Motor neuron (in vitro differentiated cells): Measurements from ENCODE around the gene UBE2H. TPM values are rescaled to one million over a fixed set of nuclear protein-coding genes. Genes with fewer than 3 reads are reported as not detected.

Source experiments
- ATAC-seq, 8 experiments: fragments of 200-7000 bp; cut with Tn5 transposase; replicated peaks in 6 of 8; 2 replicates each; pipeline ENCODE4 v1.8.0; 2021; ENCODE audit warnings: mild to moderate bottlenecking in 8 of 8, moderate library complexity in 8 of 8
- H3K27ac ChIP-seq, 2 donors: fragments of 250-450 bp; sonication (Bioruptor Pico); 2 replicates each; pipeline ENCODE4 v1.9.0; 2021; ENCODE audit warnings: antibody characterized with exemption in 2 of 2, mild to moderate bottlenecking in 2 of 2, moderate library complexity in 1 of 2
- H3K4me1 ChIP-seq, 2 donors: fragments of 250-450 bp; sonication (Bioruptor Pico); replicated peaks in 1 of 2; 2 replicates each; pipeline ENCODE4 v1.6.1; 2021; ENCODE audit warnings: antibody characterized with exemption in 2 of 2, mild to moderate bottlenecking in 2 of 2, moderate library complexity in 1 of 2
- H3K4me3 ChIP-seq, 5 donors: fragments of 250-450 bp; sonication (Bioruptor Pico); 2 replicates each; pipeline ENCODE4 v1.9.0; 2021; ENCODE audit warnings: antibody characterized with exemption in 5 of 5, mild to moderate bottlenecking in 5 of 5, moderate library complexity in 4 of 5
- WGBS, 10 experiments: fragments of 450-650 bp; shearing (Covaris generic); methylation state at CpG; one replicate each; pipeline ENCODE4 v1.0.0; 2022; 5-methylcytosine and 5-hydroxymethylcytosine counted together
- in situ Hi-C, 9 experiments: fragments of 400-800 bp; cut with MboI; loops; one replicate each; pipeline ENCODE4 v1.15.0; 2021; ENCODE audit warnings: low sequenced_read_pairs in 9 of 9, low pct_unique_long_range_greater_than_20kb in 2 of 9; ENCODE audit not compliant: unreplicated experiment in 9 of 9
- total RNA-seq, 8 experiments: library from RNA; unstranded; fragments of 300-600 nt; gene quantifications; 2 replicates each; pipeline versions ENCODE4 v1.2.3 to v1.2.4, GENCODE V29; 2022

Gene UBE2H
- 100 to 1,000 TPM in 2 of 8 experiments, 10 to 100 TPM in 6; 29.4 to 114 (median 47.6) TPM for total RNA-seq

DNA sequence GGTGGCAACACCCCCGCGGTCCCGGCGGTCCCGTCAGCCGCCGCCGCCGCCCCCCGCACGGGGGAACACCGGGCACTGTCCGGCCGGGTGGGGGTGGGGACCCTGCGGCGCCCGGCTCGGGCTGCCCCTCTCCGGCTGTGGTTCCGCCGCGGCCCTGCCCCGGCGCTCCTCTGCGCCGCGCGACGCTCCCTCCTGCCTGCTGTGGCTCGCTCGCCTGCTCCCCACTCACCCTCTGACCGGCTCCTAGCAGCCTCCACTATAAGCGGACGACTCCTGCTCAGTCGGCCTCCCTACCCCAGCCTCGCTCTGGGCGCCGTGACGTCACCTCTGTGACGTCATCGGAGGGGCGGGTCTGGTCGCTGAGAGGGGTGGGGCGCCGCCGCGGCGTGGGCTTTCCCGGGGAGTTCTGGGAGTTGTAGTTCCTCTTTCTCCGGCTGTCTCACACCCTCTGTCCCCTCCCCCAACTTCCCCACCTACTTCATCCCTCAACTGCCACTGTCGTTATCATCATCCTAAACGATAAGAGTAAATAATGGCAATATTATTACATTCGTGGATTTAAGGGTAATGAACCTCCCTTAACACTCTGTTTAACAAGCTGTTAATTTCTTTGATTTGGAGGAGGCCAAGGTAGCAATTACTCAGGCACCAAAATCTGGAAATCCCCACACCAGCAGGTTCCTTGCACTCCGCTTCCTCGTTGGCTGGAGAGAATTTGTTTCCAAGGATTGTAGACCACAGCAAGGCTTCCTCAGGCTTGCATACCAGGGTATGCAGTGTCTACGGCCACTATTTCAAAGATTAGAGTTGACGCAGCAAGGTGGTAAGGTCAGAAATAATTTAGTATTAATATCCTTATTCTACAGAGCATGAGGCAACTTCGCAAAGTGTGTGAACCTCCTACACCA lies at the start of gene UBE2H:
UBE2H (minus strand) TSS at position 308 of the 908 bp plus-strand sequence. CDS start 405 bp downstream, outside the sequence.
- in situ Hi-C loops, result no loop called here
- ATAC-seq, result peak; percentile 53 to 88 (median 84)
- H3K27ac ChIP-seq, result peak within 1 kb of the TSS; percentile 61 to 85
- no peaks in the 10 kb centered on the region for H3K4me1 ChIP-seq
- WGBS, 10 experiments, result 30 to 100% (median 62%) methylated on average over 1 to 8 of the region's 58 CpGs
- H3K4me3 ChIP-seq, result peak within 1 kb of the TSS; percentile 64 to 93 (median 80)

- H3K4me3 ChIP-seq, result no peak overlapping the region
- H3K4me1 ChIP-seq, result no peaks in the 10 kb centered on the region
- in situ Hi-C loops, result no loop called here
- ATAC-seq, result no peak
- H3K27ac ChIP-seq, result no peak overlapping the region
- 71 to 98% (median 88%) methylated on average over 1 to 4 of the region's 5 CpGs; no CpG with 5 or more reads in 2 of the 10 experiments for WGBS, 10 experiments
These were observed 45.7 kb upstream of the UBE2H start for GRCh38 chr7:129998446-129998845.

DNA sequence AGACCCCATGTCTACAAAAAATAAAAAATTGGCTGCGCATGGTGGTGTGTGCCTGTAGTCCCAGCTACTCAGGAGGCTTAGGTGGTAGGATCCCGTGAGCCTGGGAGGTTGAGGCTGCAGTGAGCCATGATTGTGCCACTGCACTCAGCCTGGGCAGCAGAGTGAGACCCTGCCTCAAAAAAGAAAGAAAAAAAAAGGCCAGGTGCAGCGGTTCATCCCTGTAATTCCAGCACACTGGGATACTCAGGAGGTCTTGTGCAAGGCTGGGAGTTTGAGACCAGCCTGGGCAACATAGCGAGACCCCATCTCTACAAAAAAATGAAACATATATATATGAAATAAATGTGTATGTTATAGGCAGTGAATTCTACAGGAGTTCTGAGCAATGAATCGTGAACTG lies 44.5 kb upstream of the UBE2H start:
- Histone ChIP-seq H3K27ac (no peak overlapping the region), H3K4me1 (no peaks in the 10 kb centered on the region), H3K4me3 (no peak overlapping the region)
- 0 to 100% (median 74%) methylated on average over 1 to 4 of the region's 5 CpGs; no CpG with 5 or more reads in 2 of the 10 experiments for WGBS, 10 experiments
- no peak for ATAC-seq
- in situ Hi-C loops, result no loop called here

- Histone ChIP-seq H3K27ac (no peak overlapping the region), H3K4me1 (no peaks in the 10 kb centered on the region), H3K4me3 (no peak overlapping the region)
- WGBS, 10 experiments, result 65 to 100% (median 88%) methylated on average over 1 to 8 of the region's 8 CpGs
- no peak for ATAC-seq
- in situ Hi-C loops, result no loop called here
These were observed 40.5 kb upstream of the UBE2H start for GRCh38 chr7:129993275-129993674.

GRCh38 chr7:129990403-129991192 lies 37.8 kb upstream of the UBE2H start:
- no peaks in the 10 kb centered on the region for H3K4me1 ChIP-seq
- in situ Hi-C loops, result no loop called here
- no peak overlapping the region for H3K4me3 ChIP-seq
- 67 to 96% (median 90%) methylated on average over 1 to 5 of the region's 8 CpGs; no CpG with 5 or more reads in 2 of the 10 experiments for WGBS, 10 experiments
- ATAC-seq, result no peak
- no peak overlapping the region for H3K27ac ChIP-seq

DNA sequence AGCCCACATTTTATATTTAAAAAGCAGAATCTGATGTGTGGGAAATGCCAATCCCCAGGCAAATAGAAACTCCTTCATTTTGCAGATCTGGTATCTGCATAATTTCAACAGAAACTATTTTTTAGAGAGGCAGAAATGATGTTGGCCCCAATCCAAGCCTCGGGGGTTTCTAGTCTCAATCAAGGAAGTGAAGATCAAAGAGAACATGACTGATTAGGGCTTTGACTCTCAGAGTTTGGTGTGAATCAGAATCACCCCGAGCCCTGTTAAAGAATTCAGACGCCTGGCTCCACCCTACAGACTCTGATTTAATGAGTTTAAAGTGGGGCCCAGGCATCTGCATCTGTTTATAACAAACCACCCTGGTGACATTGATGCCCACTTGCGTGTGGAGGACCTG lies 36.7 kb upstream of the UBE2H start:
- 20 to 83% (median 33%) methylated on average over 1 to 3 of the region's 4 CpGs; no CpG with 5 or more reads in 3 of the 10 experiments for WGBS, 10 experiments
- Histone ChIP-seq H3K4me3 (no peak overlapping the region), H3K27ac (no peak overlapping the region), H3K4me1 (no peaks in the 10 kb centered on the region)
- peak in 1 of 8 experiments; percentile 35 for ATAC-seq
- in situ Hi-C loops, result no loop called here

DNA sequence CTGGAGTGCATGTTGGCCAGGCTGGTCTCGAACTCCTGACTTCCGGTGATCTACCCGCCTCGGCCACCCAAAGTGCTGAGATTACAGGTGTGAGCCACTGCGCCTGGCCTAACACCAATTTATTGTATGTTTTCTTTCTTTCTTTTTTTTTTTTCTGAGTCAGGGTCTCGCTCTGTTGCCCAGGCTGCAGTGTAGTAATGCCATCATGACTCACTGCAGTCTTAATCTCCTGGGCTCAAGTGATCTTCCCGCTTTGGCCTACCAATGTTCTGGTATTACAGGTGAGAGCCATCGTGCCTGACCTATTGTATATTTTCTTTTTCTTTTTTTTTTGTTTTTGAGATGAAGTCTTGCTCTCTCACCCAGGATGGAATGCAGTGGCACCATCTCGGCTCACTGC lies 33.8 kb upstream of the UBE2H start:
- Histone ChIP-seq H3K4me3 (no peak overlapping the region), H3K27ac (no peak overlapping the region), H3K4me1 (no peaks in the 10 kb centered on the region)
- WGBS, 10 experiments, result 41 to 100% (median 90%) methylated on average over 1 to 9 of the region's 9 CpGs; no CpG with 5 or more reads in 1 of the 10 experiments
- in situ Hi-C loops, result no loop called here
- no peak for ATAC-seq

- WGBS, 10 experiments, result 0 to 100% (median 93%) methylated on average over 1 to 2 of the region's 2 CpGs; no CpG with 5 or more reads in 2 of the 10 experiments
- no peak for ATAC-seq
- no peaks in the 10 kb centered on the region for H3K4me1 ChIP-seq
- H3K27ac ChIP-seq, result no peak overlapping the region
- in situ Hi-C loops, result no loop called here
- H3K4me3 ChIP-seq, result no peak overlapping the region
These were observed 27.9 kb upstream of the UBE2H start for GRCh38 chr7:129980667-129981066.

GRCh38 chr7:129975309-129975708 lies 22.5 kb upstream of the UBE2H start:
- in situ Hi-C loops, result no loop called here
- 40 to 89% (median 67%) methylated on average over 1 of the region's 1 CpG; no CpG with 5 or more reads in 7 of the 10 experiments for WGBS, 10 experiments
- ATAC-seq, result no peak

DNA sequence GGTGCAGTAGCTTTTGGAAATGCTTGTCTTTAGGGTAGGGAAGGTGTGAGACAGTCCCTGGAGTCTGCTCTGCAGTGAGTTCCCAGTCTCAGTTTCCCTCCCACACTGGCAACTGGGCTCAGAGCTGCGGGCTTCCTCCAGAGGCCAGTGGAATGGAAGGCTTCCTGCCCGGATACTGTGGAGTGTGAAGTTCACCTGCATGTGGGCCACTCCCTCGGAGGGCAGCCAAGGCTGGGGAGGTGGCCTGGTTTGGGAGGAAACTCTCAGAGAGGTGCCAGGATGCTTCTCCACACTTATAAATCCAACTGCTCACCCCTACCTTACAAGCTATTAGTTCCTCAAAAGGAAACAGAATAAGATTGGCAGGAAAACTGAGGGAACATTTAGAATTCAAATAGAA lies 18.1 kb upstream of the UBE2H start:
- H3K4me1 ChIP-seq, result no peaks in the 10 kb centered on the region
- ATAC-seq, result no peak
- 60 to 95% (median 80%) methylated on average over 1 to 3 of the region's 3 CpGs; no CpG with 5 or more reads in 5 of the 10 experiments for WGBS, 10 experiments
- H3K4me3 ChIP-seq, result no peak overlapping the region
- H3K27ac ChIP-seq, result no peak overlapping the region
- in situ Hi-C loops, result no loop called here

More at GRCh38 chr7:129975309-129975708, 22.5 kb upstream of the UBE2H start:
- no peaks in the 10 kb centered on the region for H3K4me1 ChIP-seq
- H3K4me3 ChIP-seq, result no peak overlapping the region
- H3K27ac ChIP-seq, result no peak overlapping the region

DNA sequence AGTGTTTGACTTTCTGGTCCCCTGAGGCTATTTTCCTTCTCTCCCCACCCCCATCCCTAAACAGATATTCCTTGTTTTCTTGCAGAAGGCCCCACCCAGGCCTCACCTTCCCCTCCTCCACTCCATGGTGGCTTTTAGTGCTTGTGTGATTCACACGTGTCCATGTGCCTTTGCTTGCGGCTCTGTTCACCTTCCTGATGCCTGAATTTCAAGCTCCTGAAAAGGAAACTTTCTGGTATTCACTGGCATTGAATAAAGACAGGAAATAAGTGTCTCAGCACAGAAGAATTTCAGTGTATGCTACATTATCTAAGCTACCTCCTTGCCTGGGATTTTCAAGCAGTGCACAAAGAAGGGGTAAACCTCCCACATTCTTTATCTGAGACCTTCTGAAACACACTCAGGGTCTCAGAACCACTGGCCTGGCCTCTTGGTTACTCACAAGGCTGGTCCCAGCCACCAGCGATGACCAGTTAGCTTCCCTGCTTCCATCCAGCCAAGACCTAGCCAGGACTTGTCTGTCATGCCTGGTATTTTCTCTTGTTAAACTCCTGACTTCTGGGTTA lies 17.2 kb upstream of the UBE2H start:
- in situ Hi-C loops, result no loop called here
- Histone ChIP-seq H3K4me1 (no peaks in the 10 kb centered on the region), H3K4me3 (no peak overlapping the region), H3K27ac (no peak overlapping the region)
- peak in 3 of 8 experiments; percentile 56 to 89 (median 88) for ATAC-seq
- WGBS, 10 experiments, result 0 to 100% (median 57%) methylated on average over 1 to 3 of the region's 3 CpGs; no CpG with 5 or more reads in 4 of the 10 experiments

- H3K27ac ChIP-seq, result no peak overlapping the region
- in situ Hi-C loops, result no loop called here
- no peaks in the 10 kb centered on the region for H3K4me1 ChIP-seq
- no peak for ATAC-seq
- 0 to 82% (median 40%) methylated on average over 1 to 9 of the region's 11 CpGs; no CpG with 5 or more reads in 3 of the 10 experiments for WGBS, 10 experiments
- H3K4me3 ChIP-seq, result no peak overlapping the region
These were observed 16.0 kb upstream of the UBE2H start for GRCh38 chr7:129968592-129969383.
